Measurements from ENCODE around the gene MAIP1.

Gene MAIP1

GRCh38 chr2:199991691-199992090 is 36.3 kb downstream of the MAIP1 start:
- no peak for DNase-seq (ENCODE audit: low spot score)

- DNase-seq (ENCODE audit: low spot score): no peak
Observed at GRCh38 chr2:199992296-199992695, 36.9 kb downstream of the MAIP1 start.

GRCh38 chr2:199994371-199994770 is 39.0 kb downstream of the MAIP1 start:
- no peak for DNase-seq (ENCODE audit: low spot score)

GRCh38 chr2:199994896-199995295 is 39.5 kb downstream of the MAIP1 start:
- DNase-seq (ENCODE audit: low spot score): no peak

GRCh38 chr2:199997296-199997695 is 41.9 kb downstream of the MAIP1 start:
- no peak for DNase-seq (ENCODE audit: low spot score)

- DNase-seq (ENCODE audit: low spot score): no peak
Observed at GRCh38 chr2:199999166-199999565, 43.8 kb downstream of the MAIP1 start.

- no peak for DNase-seq (ENCODE audit: low spot score)
Observed at GRCh38 chr2:200000444-200001163, 45.2 kb downstream of the MAIP1 start.

- DNase-seq (ENCODE audit: low spot score): no peak
Observed at GRCh38 chr2:200003444-200003843, 48.1 kb downstream of the MAIP1 start.

- no peak for DNase-seq (ENCODE audit: low spot score)
Observed at GRCh38 chr2:200005675-200006074, 50.3 kb downstream of the MAIP1 start.

- DNase-seq (ENCODE audit: low spot score): no peak
Observed at GRCh38 chr2:200007306-200007705, 51.9 kb downstream of the MAIP1 start.

- no peak for DNase-seq (ENCODE audit: low spot score)
Observed at GRCh38 chr2:200012401-200012800, 57.0 kb downstream of the MAIP1 start.
